ENCODE results near the gene NBL1. TPM values are rescaled to one million over a fixed set of nuclear protein-coding genes. Genes with fewer than 3 reads are reported as not detected.

Gene NBL1
- total and polyA plus RNA-seq, 2 of the 4 experiments (the other 2 are of a cell fraction) = 14.0 to 54.2 TPM

DNA sequence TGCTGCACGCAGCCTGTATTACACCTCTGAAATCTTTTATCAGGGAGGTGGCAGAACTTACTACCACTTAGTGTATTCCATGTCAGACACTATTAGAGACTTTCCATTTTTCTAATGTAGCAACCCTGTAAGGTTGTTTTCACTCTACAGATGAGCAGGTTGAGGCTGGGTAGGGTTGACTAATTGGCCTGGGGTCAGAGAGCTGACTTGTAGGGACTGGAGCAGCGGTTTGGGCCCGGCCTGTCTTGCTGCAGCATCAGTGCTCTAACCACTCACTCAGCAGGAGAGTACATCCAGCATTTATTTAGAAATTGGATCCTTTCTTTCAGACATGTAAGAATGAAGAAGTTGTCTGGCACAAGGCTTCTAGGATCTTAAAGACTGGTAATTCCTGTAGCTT is 25.7 kb upstream of the NBL1 start:
- intact Hi-C loops (cut with micrococcal nuclease) = no loop called here
- no peak overlapping the region for H2BK20ac ChIP-seq (ENCODE audit: low read depth, low read length)

More for the DNA sequence above, 25.7 kb upstream of the NBL1 start:
- CTCF ChIA-PET = no interaction called here
- Histone ChIP-seq H3K9ac (ENCODE audit: low read depth, low read length) (no peak overlapping the region), H3K4ac (ENCODE audit: low read depth, low read length) (no peak overlapping the region), H4K20me1 (ENCODE audit: insufficient read depth, low read length) (peaks cover 30% of the 10 kb centered on the region; the same call in 1 of the 2 replicates), H2BK15ac (ENCODE audit: low read depth, low read length) (no peak overlapping the region), H3K27ac (ENCODE audit: insufficient read depth, low read length) (no peak overlapping the region), H3K56ac (ENCODE audit: extremely low read depth, insufficient read depth, low read length) (no peak overlapping the region), H2AK5ac (ENCODE audit: low read depth, low read length) (no peak overlapping the region), H4K91ac (ENCODE audit: insufficient read depth, low read depth, low read length) (no peak overlapping the region), H2AFZ (replicated peaks; ENCODE audit: low read length, poor library complexity) (no peak overlapping the region), H3K14ac (replicated peaks; ENCODE audit: low read depth, low read length) (no peak overlapping the region), H2BK120ac (ENCODE audit: low read depth, low read length) (no peak overlapping the region), H2BK5ac (ENCODE audit: low read depth, low read length, poor library complexity, severe bottlenecking) (no peak overlapping the region), H3K36me3 (ENCODE audit: control insufficient read depth, insufficient read depth, low read length) (peaks cover 3% of the 10 kb centered on the region; the same call in 1 of the 2 replicates), H3K27me3 (ENCODE audit: control insufficient read depth, insufficient read depth, low read length) (no peaks in the 10 kb centered on the region), H3K9me1 (ENCODE audit: insufficient read depth, low read length) (peaks cover 9% of the 10 kb centered on the region; the same call in 1 of the 2 replicates), H3K9me3 (ENCODE audit: control insufficient read depth, insufficient read depth, low read length) (no peaks in the 10 kb centered on the region), H3K4me2 (ENCODE audit: low read depth, low read length) (no peak overlapping the region), H3K18ac (ENCODE audit: low read depth, low read length) (no peak overlapping the region), H3K79me1 (ENCODE audit: low read depth in 1 of 2, low read length in 2 of 2) (peaks cover 36 to 67% of the 10 kb centered on the region in 2 experiments), H4K8ac (ENCODE audit: low read depth in 2 of 2, low read length in 2 of 2) (no peak overlapping the region), H4K5ac (ENCODE audit: low read depth, low read length) (no peak overlapping the region), H3K4me1 (ENCODE audit: control insufficient read depth, insufficient read depth, low read length) (peaks cover 23% of the 10 kb centered on the region), H3K4me3 (ENCODE audit: insufficient read depth, low read depth, low read length) (no peak overlapping the region), H2AK9ac (replicated peaks; ENCODE audit: low read depth, low read length, poor library complexity) (no peak overlapping the region), H3K23ac (ENCODE audit: low read depth, low read length) (no peak overlapping the region)
- 80% methylated on average over 1 of the region's 3 CpGs; no CpG with 5 or more reads in 1 of the 2 experiments for WGBS, 2 experiments (ENCODE audit: extremely low coverage in 2 of 2, insufficient read length in 1 of 2)
- no peak for TF ChIP-seq MXI1 (IDR thresholded peaks at IDR 0.05; ENCODE audit: borderline replicate concordance, low read depth, low read length)
- no peak for TF ChIP-seq FOS (IDR thresholded peaks at IDR 0.05; ENCODE audit: low read depth, low read length)
- TF ChIP-seq POLR2A (IDR thresholded peaks at IDR 0.05; ENCODE audit: low read depth, low read length) = no peak
- no peak for TF ChIP-seq SMC3 (IDR thresholded peaks at IDR 0.05; ENCODE audit: low read depth, low read length)
- ATAC-seq (ENCODE audit: low read depth) (0 out of 2 replicates have a peak, but pooled peaks have one; percentile 19), DNase-seq (no peak)
- POLR2A ChIA-PET (ENCODE audit: unreplicated experiment) = no interaction called here
- no TSS peak for BruUV-seq (replicated peaks)
- in situ Hi-C loops (cut with MboI; ENCODE audit: low sequenced_read_pairs) = no loop called here
- dilution Hi-C loops (cut with HindIII; ENCODE audit: low sequenced_read_pairs, unreplicated experiment) = no loop called here

Measured in IMR-90 (cell line).